ENCODE data around the gene CAMSAP3.
A peak's percentile ranks its signal among the peaks of the same experiment; 100 is the strongest.

The CAMSAP3 gene, protein sequence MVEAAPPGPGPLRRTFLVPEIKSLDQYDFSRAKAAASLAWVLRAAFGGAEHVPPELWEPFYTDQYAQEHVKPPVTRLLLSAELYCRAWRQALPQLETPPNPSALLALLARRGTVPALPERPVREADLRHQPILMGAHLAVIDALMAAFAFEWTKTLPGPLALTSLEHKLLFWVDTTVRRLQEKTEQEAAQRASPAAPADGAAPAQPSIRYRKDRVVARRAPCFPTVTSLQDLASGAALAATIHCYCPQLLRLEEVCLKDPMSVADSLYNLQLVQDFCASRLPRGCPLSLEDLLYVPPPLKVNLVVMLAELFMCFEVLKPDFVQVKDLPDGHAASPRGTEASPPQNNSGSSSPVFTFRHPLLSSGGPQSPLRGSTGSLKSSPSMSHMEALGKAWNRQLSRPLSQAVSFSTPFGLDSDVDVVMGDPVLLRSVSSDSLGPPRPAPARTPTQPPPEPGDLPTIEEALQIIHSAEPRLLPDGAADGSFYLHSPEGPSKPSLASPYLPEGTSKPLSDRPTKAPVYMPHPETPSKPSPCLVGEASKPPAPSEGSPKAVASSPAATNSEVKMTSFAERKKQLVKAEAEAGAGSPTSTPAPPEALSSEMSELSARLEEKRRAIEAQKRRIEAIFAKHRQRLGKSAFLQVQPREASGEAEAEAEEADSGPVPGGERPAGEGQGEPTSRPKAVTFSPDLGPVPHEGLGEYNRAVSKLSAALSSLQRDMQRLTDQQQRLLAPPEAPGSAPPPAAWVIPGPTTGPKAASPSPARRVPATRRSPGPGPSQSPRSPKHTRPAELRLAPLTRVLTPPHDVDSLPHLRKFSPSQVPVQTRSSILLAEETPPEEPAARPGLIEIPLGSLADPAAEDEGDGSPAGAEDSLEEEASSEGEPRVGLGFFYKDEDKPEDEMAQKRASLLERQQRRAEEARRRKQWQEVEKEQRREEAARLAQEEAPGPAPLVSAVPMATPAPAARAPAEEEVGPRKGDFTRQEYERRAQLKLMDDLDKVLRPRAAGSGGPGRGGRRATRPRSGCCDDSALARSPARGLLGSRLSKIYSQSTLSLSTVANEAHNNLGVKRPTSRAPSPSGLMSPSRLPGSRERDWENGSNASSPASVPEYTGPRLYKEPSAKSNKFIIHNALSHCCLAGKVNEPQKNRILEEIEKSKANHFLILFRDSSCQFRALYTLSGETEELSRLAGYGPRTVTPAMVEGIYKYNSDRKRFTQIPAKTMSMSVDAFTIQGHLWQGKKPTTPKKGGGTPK

GRCh38 chr19:7595466-7596133 lies at the start of gene CAMSAP3:
Gene CAMSAP3, plus strand, starts transcription at chr19:7595863. Its CDS starts 140 bp downstream, at chr19:7596003.
- DNase-seq (ENCODE audit: extremely low read depth, low read depth) = peak; percentile 11
- TF ChIP-seq, protein P1, sequence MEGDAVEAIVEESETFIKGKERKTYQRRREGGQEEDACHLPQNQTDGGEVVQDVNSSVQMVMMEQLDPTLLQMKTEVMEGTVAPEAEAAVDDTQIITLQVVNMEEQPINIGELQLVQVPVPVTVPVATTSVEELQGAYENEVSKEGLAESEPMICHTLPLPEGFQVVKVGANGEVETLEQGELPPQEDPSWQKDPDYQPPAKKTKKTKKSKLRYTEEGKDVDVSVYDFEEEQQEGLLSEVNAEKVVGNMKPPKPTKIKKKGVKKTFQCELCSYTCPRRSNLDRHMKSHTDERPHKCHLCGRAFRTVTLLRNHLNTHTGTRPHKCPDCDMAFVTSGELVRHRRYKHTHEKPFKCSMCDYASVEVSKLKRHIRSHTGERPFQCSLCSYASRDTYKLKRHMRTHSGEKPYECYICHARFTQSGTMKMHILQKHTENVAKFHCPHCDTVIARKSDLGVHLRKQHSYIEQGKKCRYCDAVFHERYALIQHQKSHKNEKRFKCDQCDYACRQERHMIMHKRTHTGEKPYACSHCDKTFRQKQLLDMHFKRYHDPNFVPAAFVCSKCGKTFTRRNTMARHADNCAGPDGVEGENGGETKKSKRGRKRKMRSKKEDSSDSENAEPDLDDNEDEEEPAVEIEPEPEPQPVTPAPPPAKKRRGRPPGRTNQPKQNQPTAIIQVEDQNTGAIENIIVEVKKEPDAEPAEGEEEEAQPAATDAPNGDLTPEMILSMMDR (IDR thresholded peaks at IDR 0.05; ENCODE audit: low read depth, low read length) = no peak

GRCh38 chr19:7545904-7546303 lies 49.8 kb upstream of the CAMSAP3 start:
- TF ChIP-seq, protein P1 (IDR thresholded peaks at IDR 0.05; ENCODE audit: low read depth, low read length) = no peak
- DNase-seq (ENCODE audit: extremely low read depth, low read depth) = no peak

DNA sequence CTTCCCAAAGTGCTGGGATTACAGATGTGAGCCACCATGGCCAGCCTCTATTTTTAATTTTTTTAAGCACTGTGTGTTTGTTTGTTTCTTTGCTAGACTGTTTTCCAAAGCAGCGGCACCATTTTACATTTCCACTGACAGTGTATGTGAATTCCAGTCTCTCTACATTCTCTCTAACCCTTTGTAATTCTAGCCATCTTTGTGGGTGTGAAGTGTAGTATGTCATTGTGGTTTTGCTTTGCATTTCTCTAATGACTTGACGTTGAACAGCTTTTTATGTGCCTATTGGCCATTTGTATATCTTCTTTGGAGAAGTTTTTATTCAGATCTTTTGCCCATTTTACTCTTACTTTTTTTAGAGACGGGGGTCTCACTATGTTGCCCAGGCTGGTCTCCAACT lies 48.5 kb upstream of the CAMSAP3 start:
- TF ChIP-seq, protein P1 (IDR thresholded peaks at IDR 0.05; ENCODE audit: low read depth, low read length) = no peak
- no peak for DNase-seq (ENCODE audit: extremely low read depth, low read depth)

DNA sequence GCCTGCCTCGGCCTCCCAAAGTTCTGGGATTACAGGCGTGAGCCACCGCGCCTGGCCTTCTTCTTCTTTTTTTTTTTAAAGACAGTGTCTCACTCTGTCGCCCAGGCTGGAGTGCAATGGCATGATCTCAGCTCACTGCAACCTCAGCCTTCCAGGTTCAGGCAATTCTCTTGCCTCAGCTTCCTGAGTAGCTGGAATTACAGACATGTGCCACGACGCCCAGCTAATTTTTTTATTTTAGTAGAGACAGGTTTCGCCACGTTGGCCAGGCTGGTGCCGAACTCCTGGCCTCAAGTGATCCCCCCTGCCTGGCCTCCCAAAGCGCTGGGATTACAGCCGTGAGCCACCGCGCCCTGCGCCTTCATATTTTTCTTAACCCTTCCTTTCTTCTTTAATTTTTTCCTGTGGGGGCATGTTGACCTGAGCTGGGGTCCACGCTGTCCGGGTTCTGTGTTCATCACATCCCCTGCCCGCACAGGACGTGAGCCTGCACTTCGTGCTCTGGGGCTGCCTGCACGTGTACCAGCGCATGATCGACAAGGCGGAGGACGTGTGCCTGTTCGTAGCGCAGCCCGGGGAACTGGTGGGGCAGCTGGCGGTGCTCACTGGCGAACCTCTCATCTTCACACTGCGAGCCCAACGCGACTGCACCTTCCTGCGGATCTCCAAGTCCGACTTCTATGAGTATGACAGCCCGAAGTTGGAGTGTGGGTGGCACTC lies 46.1 kb upstream of the CAMSAP3 start:
- no peak for DNase-seq (ENCODE audit: extremely low read depth, low read depth)
- TF ChIP-seq, protein P1 (IDR thresholded peaks at IDR 0.05; ENCODE audit: low read depth, low read length) = no peak

DNA sequence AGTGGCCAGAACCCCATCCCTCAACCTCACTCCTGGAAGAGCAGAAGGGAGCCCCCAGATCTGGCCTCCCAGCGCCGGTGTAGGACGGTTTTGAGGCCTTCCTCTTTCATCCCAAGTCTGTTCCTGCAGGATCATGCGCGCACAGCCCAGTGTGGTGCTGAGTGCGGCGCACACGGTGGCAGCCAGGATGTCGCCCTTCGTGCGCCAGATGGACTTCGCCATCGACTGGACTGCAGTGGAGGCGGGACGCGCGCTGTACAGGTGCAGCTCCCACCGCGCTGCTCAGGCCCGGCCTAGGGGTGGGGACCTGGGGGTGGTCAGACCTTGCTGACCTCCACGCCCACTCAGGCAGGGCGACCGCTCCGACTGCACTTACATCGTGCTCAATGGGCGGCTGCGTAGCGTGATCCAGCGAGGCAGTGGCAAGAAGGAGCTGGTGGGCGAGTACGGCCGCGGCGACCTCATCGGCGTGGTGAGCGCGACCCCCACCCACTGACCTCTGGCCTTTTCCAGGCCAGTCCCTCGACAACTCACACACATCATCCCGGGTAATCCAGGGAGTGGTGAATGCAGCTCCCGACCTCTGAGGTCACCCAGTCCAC lies 45.4 kb upstream of the CAMSAP3 start:
- TF ChIP-seq, protein P1 (IDR thresholded peaks at IDR 0.05; ENCODE audit: low read depth, low read length) = no peak
- DNase-seq (ENCODE audit: extremely low read depth, low read depth) = no peak

Data from AG09319 (cell line).